ENCODE measurements around the gene CEP295NL.
"Not testable (repeated sequence)": the region's sequence is repeated elsewhere in the genome, so short reads cannot be mapped to it uniquely, and the experiment has no call there.

Gene CEP295NL

GRCh38 chr17:78905541-78905940 lies 2.5 kb upstream of the CEP295NL start:
- no peak overlapping the region for H3K4me3 ChIP-seq (ENCODE audit: low read depth, low read length)
- no peak overlapping the region for H3K4me2 ChIP-seq (ENCODE audit: low read length)
- TF ChIP-seq, protein P1, sequence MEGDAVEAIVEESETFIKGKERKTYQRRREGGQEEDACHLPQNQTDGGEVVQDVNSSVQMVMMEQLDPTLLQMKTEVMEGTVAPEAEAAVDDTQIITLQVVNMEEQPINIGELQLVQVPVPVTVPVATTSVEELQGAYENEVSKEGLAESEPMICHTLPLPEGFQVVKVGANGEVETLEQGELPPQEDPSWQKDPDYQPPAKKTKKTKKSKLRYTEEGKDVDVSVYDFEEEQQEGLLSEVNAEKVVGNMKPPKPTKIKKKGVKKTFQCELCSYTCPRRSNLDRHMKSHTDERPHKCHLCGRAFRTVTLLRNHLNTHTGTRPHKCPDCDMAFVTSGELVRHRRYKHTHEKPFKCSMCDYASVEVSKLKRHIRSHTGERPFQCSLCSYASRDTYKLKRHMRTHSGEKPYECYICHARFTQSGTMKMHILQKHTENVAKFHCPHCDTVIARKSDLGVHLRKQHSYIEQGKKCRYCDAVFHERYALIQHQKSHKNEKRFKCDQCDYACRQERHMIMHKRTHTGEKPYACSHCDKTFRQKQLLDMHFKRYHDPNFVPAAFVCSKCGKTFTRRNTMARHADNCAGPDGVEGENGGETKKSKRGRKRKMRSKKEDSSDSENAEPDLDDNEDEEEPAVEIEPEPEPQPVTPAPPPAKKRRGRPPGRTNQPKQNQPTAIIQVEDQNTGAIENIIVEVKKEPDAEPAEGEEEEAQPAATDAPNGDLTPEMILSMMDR (IDR thresholded peaks at IDR 0.05) = no peak
- H3K9me3 ChIP-seq (ENCODE audit: control insufficient read depth, low read length) = no peaks in the 10 kb centered on the region
- no peaks in the 10 kb centered on the region for H3K36me3 ChIP-seq (ENCODE audit: control insufficient read depth, insufficient read depth, low read length)
- H3K79me2 ChIP-seq = peaks cover 9% of the 10 kb centered on the region
- H2AFZ ChIP-seq = no peak overlapping the region
- no peaks in the 10 kb centered on the region for H3K4me1 ChIP-seq
- no peak overlapping the region for H3K9ac ChIP-seq
- H3K27ac ChIP-seq = no peak overlapping the region
- no peaks in the 10 kb centered on the region for H3K27me3 ChIP-seq (ENCODE audit: control insufficient read depth, insufficient read depth, low read length)

GRCh38 chr17:78905116-78905515 lies 2.1 kb upstream of the CEP295NL start:
- H3K9me3 ChIP-seq (ENCODE audit: control insufficient read depth, low read length) = no peaks in the 10 kb centered on the region
- H3K4me1 ChIP-seq = no peaks in the 10 kb centered on the region
- H3K36me3 ChIP-seq (ENCODE audit: control insufficient read depth, insufficient read depth, low read length) = no peaks in the 10 kb centered on the region
- TF ChIP-seq, protein P1 (IDR thresholded peaks at IDR 0.05) = no peak
- no peak overlapping the region for H3K4me2 ChIP-seq (ENCODE audit: low read length)
- peaks cover 9% of the 10 kb centered on the region for H3K79me2 ChIP-seq
- H3K27ac ChIP-seq = no peak overlapping the region
- no peak overlapping the region for H3K9ac ChIP-seq
- H2AFZ ChIP-seq = no peak overlapping the region
- no peaks in the 10 kb centered on the region for H3K27me3 ChIP-seq (ENCODE audit: control insufficient read depth, insufficient read depth, low read length)
- no peak overlapping the region for H3K4me3 ChIP-seq (ENCODE audit: low read depth, low read length)

GRCh38 chr17:78904371-78904770 lies 1.4 kb upstream of the CEP295NL start:
- Histone ChIP-seq H2AFZ (no peak overlapping the region), H3K27me3 (ENCODE audit: control insufficient read depth, insufficient read depth, low read length) (no peaks in the 10 kb centered on the region), H3K27ac (no peak overlapping the region), H3K4me1 (no peaks in the 10 kb centered on the region), H3K9me3 (ENCODE audit: control insufficient read depth, low read length) (no peaks in the 10 kb centered on the region), H3K79me2 (peaks cover 9% of the 10 kb centered on the region), H3K9ac (no peak overlapping the region), H3K36me3 (ENCODE audit: control insufficient read depth, insufficient read depth, low read length) (no peaks in the 10 kb centered on the region), H3K4me2 (ENCODE audit: low read length) (no peak overlapping the region), H3K4me3 (ENCODE audit: low read depth, low read length) (no peak overlapping the region)
- TF ChIP-seq, protein P1 (IDR thresholded peaks at IDR 0.05) = no peak

- not testable (repeated sequence) for H3K9me3 ChIP-seq (ENCODE audit: control insufficient read depth, low read length); H3K9ac ChIP-seq; H3K27ac ChIP-seq; H2AFZ ChIP-seq; H3K4me1 ChIP-seq; H3K36me3 ChIP-seq (ENCODE audit: control insufficient read depth, insufficient read depth, low read length); H3K27me3 ChIP-seq (ENCODE audit: control insufficient read depth, insufficient read depth, low read length); H3K4me2 ChIP-seq (ENCODE audit: low read length); H3K4me3 ChIP-seq (ENCODE audit: low read depth, low read length)
- H3K79me2 ChIP-seq = peaks cover 16% of the 10 kb centered on the region
Measured at GRCh38 chr17:78902231-78902630, 770 bp downstream of the CEP295NL start.

GRCh38 chr17:78901806-78902205 lies 1.2 kb downstream of the CEP295NL start:
- TF ChIP-seq, protein P1 (IDR thresholded peaks at IDR 0.05) = no peak
- no peak overlapping the region for H3K4me3 ChIP-seq (ENCODE audit: low read depth, low read length)
- no peaks in the 10 kb centered on the region for H3K9me3 ChIP-seq (ENCODE audit: control insufficient read depth, low read length)
- peaks cover 16% of the 10 kb centered on the region for H3K79me2 ChIP-seq
- no peak overlapping the region for H3K27ac ChIP-seq
- no peak overlapping the region for H2AFZ ChIP-seq
- no peak overlapping the region for H3K9ac ChIP-seq
- H3K36me3 ChIP-seq (ENCODE audit: control insufficient read depth, insufficient read depth, low read length) = no peaks in the 10 kb centered on the region
- no peaks in the 10 kb centered on the region for H3K27me3 ChIP-seq (ENCODE audit: control insufficient read depth, insufficient read depth, low read length)
- no peaks in the 10 kb centered on the region for H3K4me1 ChIP-seq
- no peak overlapping the region for H3K4me2 ChIP-seq (ENCODE audit: low read length)

All from parathyroid adenoma (tissue), 2 donors.